IMR-90 (cell line): ENCODE data around the gene MYH16. TPM values are rescaled to one million over a fixed set of nuclear protein-coding genes. Genes with fewer than 3 reads are reported as not detected.
A peak's percentile ranks its signal among the peaks of the same experiment; 100 is the strongest.

Experiments
- ATAC-seq: fragments of 200-7000 bp; cut with Tn5 transposase; 2 replicates; pipeline ENCODE4 v1.9.1; 2020; ENCODE audit warnings: low read depth, mild to moderate bottlenecking, moderate library complexity
- BruUV-seq: library from RNA; stranded (reverse); fragments of 400-500 nt; replicated peaks from 2 replicates; lab custom pipeline; 2021; lab: Mats Ljungman, UMichigan
- CTCF ChIA-PET: fragments of 300-600 bp; formaldehyde crosslinking; extraction: SDS; loops from one replicate; lab custom pipeline; 2021; ENCODE audit warnings: antibody characterized with exemption; lab: Yijun Ruan, JAX
- POLR2A ChIA-PET: fragments of 300-600 bp; sonication (Branson Sonifier 250); formaldehyde crosslinking; loops from one replicate; lab custom pipeline; 2022; ENCODE audit warnings: antibody characterized with exemption; ENCODE audit not compliant: unreplicated experiment; lab: Charles Lee
- DNase-seq: peaks from one replicate; pipeline ENCODE4 v3.0.0; 2013
- H2AFZ ChIP-seq: replicated peaks from 2 replicates; pipeline ENCODE3; 2013; ENCODE audit warnings: low read length, mild to moderate bottlenecking; ENCODE audit not compliant: poor library complexity
- H2AK5ac ChIP-seq: 2 replicates; pipeline ENCODE4 v1.6.1; 2013; ENCODE audit warnings: low read depth, low read length, inconsistent platforms
- H2AK9ac ChIP-seq: replicated peaks from 2 replicates; pipeline ENCODE3; 2013; ENCODE audit warnings: mild to moderate bottlenecking, low read depth, low read length, moderate library complexity; ENCODE audit not compliant: poor library complexity
- H2BK120ac ChIP-seq: 2 replicates; pipeline ENCODE4 v1.6.1; 2013; ENCODE audit warnings: low read depth, low read length, inconsistent platforms
- H2BK15ac ChIP-seq: 3 replicates; pipeline ENCODE4 v1.6.1; 2013; ENCODE audit warnings: low read depth, low read length, inconsistent platforms
- H2BK20ac ChIP-seq: 2 replicates; pipeline ENCODE4 v1.6.1; 2013; ENCODE audit warnings: low read depth, mild to moderate bottlenecking, inconsistent platforms, low read length, moderate library complexity
- H2BK5ac ChIP-seq: 2 replicates; pipeline ENCODE4 v1.6.1; 2013; ENCODE audit warnings: mild to moderate bottlenecking, low read depth, low read length, inconsistent platforms; ENCODE audit not compliant: poor library complexity, severe bottlenecking
- H3K14ac ChIP-seq: replicated peaks from 2 replicates; pipeline ENCODE4 v1.6.1; 2013; ENCODE audit warnings: low read depth, low read length, inconsistent platforms
- H3K18ac ChIP-seq: 2 replicates; pipeline ENCODE4 v1.6.1; 2013; ENCODE audit warnings: low read depth, low read length, control low read depth
- H3K23ac ChIP-seq: 2 replicates; pipeline ENCODE4 v1.6.1; 2013; ENCODE audit warnings: low read depth, low read length, inconsistent platforms
- H3K27ac ChIP-seq: 2 replicates; pipeline ENCODE4 v1.5.1; 2013; ENCODE audit warnings: mild to moderate bottlenecking, control low read depth, low read length; ENCODE audit not compliant: insufficient read depth
- H3K27me3 ChIP-seq: 2 replicates; pipeline ENCODE4 v1.6.1; 2013; ENCODE audit warnings: low read length; ENCODE audit not compliant: control insufficient read depth, insufficient read depth
- H3K36me3 ChIP-seq: 2 replicates; pipeline ENCODE4 v1.6.1; 2013; ENCODE audit warnings: low read length, mixed read lengths; ENCODE audit not compliant: control insufficient read depth, insufficient read depth
- H3K4ac ChIP-seq: 2 replicates; pipeline ENCODE4 v1.6.1; 2013; ENCODE audit warnings: low read depth, low read length, inconsistent platforms
- H3K4me1 ChIP-seq: 2 replicates; pipeline ENCODE4 v1.6.1; 2013; ENCODE audit warnings: low read length, mixed read lengths; ENCODE audit not compliant: control insufficient read depth, insufficient read depth
- H3K4me2 ChIP-seq: 2 replicates; pipeline ENCODE4 v1.6.1; 2013; ENCODE audit warnings: low read depth, mild to moderate bottlenecking, control low read depth, low read length, moderate library complexity
- H3K4me3 ChIP-seq: 2 replicates; pipeline ENCODE4 v1.5.1; 2013; ENCODE audit warnings: low read depth, mild to moderate bottlenecking, control low read depth, low read length, moderate library complexity; ENCODE audit not compliant: insufficient read depth
- H3K56ac ChIP-seq: 2 replicates; pipeline ENCODE4 v1.6.1; 2013; ENCODE audit warnings: low read length, inconsistent platforms; ENCODE audit not compliant: insufficient read depth; ENCODE audit errors: extremely low read depth
- H3K79me1 ChIP-seq, 2 experiments: 2 replicates each; pipeline ENCODE4 v1.6.1; 2013; ENCODE audit warnings: low read length in 2 of 2, inconsistent platforms in 1 of 2, low read depth in 1 of 2
- H3K9ac ChIP-seq: 2 replicates; pipeline ENCODE4 v1.6.1; 2013; ENCODE audit warnings: low read depth, low read length, control low read depth
- H3K9me1 ChIP-seq: 2 replicates; pipeline ENCODE4 v1.6.1; 2013; ENCODE audit warnings: low read length, inconsistent platforms; ENCODE audit not compliant: insufficient read depth
- H3K9me3 ChIP-seq: 2 replicates; pipeline ENCODE4 v1.6.1; 2013; ENCODE audit warnings: low read length; ENCODE audit not compliant: control insufficient read depth, insufficient read depth
- H4K20me1 ChIP-seq: 2 replicates; pipeline ENCODE4 v1.6.1; 2013; ENCODE audit warnings: low read length, inconsistent platforms; ENCODE audit not compliant: insufficient read depth
- H4K5ac ChIP-seq: 2 replicates; pipeline ENCODE4 v1.6.1; 2013; ENCODE audit warnings: mild to moderate bottlenecking, low read depth, low read length, control low read depth
- H4K8ac ChIP-seq, 2 experiments: 2 replicates each; pipeline ENCODE4 v1.6.1; 2013; ENCODE audit warnings: low read depth in 2 of 2, low read length in 2 of 2, control low read depth in 1 of 2, inconsistent platforms in 1 of 2
- H4K91ac ChIP-seq: 2 replicates; pipeline ENCODE4 v1.6.1; 2013; ENCODE audit warnings: low read depth, low read length, inconsistent platforms; ENCODE audit not compliant: insufficient read depth
- BHLHE40 ChIP-seq: fragments of 150-350 bp; IDR thresholded peaks from 2 replicates; pipeline ENCODE4 v1.6.1; 2016; ENCODE audit warnings: mild to moderate bottlenecking, low read depth, low read length
- MAFK ChIP-seq: IDR thresholded peaks from 2 replicates; pipeline ENCODE4 v1.6.1; 2012; ENCODE audit warnings: low read depth, low read length, improper control_type of control experiment
- MAZ ChIP-seq: IDR thresholded peaks from 2 replicates; pipeline ENCODE4 v1.6.1; 2012; ENCODE audit warnings: low read depth, mild to moderate bottlenecking, low read length, improper control_type of control experiment, moderate library complexity, borderline replicate concordance
- MXI1 ChIP-seq: IDR thresholded peaks from 2 replicates; pipeline ENCODE4 v1.6.1; 2012; ENCODE audit warnings: low read depth, mild to moderate bottlenecking, low read length, moderate library complexity, borderline replicate concordance
- NFE2L2 ChIP-seq: fragments of 150-350 bp; IDR thresholded peaks from 2 replicates; pipeline ENCODE4 v1.6.1; 2016; ENCODE audit warnings: low read depth, mild to moderate bottlenecking, low read length
- RCOR1 ChIP-seq: IDR thresholded peaks from 2 replicates; pipeline ENCODE4 v1.6.1; 2012; ENCODE audit warnings: mild to moderate bottlenecking, low read length, improper control_type of control experiment; ENCODE audit not compliant: insufficient replicate concordance
- SMC3 ChIP-seq: fragments of 150-350 bp; IDR thresholded peaks from 2 replicates; pipeline ENCODE4 v1.6.1; 2016; ENCODE audit warnings: low read depth, mild to moderate bottlenecking, antibody characterized with exemption, low read length, moderate library complexity
- WGBS, 2 experiments: methylation state at CpG; one replicate each; pipeline versions ENCODE4 v1.1.5 to v1.1.7; 2013; ENCODE audit warnings: missing lambda C conversion rate in 2 of 2; ENCODE audit not compliant: insufficient read length in 1 of 2; ENCODE audit errors: extremely low coverage in 2 of 2; 5-methylcytosine and 5-hydroxymethylcytosine counted together
- dilution Hi-C: fragments of 300-500 bp; cut with HindIII; formaldehyde crosslinking; loops from one replicate; pipeline ENCODE4 v1.14.3; 2018; ENCODE audit warnings: low sequenced_read_pairs; ENCODE audit not compliant: unreplicated experiment
- in situ Hi-C: fragments of 300-500 bp; cut with MboI; formaldehyde crosslinking; loops from 3 replicates; pipeline ENCODE4 v1.14.3; 2019; ENCODE audit warnings: low sequenced_read_pairs, inconsistent platforms, mixed read lengths
- intact Hi-C: fragments of 100-400 bp; cut with micrococcal nuclease; formaldehyde crosslinking; loops from 2 replicates; pipeline ENCODE4 v1.10.0; 2022
- polyA plus RNA-seq, 3 experiments: library from polyadenylated mRNA; depleted of rRNA; stranded (reverse); fragments of >200 nt; gene quantifications; 2 replicates each; pipeline ENCODE4 v1.2.3, GENCODE V29; 2012; ENCODE audit warnings: low replicate concordance in 1 of 3
- total RNA-seq: library from RNA; depleted of rRNA; stranded (reverse); fragments of >200 nt; gene quantifications from 2 replicates; pipeline ENCODE4 v1.2.3, GENCODE V29; 2012
- TF ChIP-seq, protein P1 (sequence below): conservative IDR thresholded peaks from 2 replicates; pipeline ENCODE4 v1.5.1; 2012; ENCODE audit warnings: mild to moderate bottlenecking, low read depth, low read length, improper control_type of control experiment
- TF ChIP-seq, protein P2 (sequence below): fragments of 150-350 bp; IDR thresholded peaks from 2 replicates; pipeline ENCODE4 v1.6.1; 2016; ENCODE audit warnings: low read depth, mild to moderate bottlenecking, low read length, moderate library complexity, borderline replicate concordance

The MYH16 gene
- total and polyA plus RNA-seq, 2 of the 4 experiments (the other 2 are of a cell fraction), result 0.09 to 0.18 TPM

DNA sequence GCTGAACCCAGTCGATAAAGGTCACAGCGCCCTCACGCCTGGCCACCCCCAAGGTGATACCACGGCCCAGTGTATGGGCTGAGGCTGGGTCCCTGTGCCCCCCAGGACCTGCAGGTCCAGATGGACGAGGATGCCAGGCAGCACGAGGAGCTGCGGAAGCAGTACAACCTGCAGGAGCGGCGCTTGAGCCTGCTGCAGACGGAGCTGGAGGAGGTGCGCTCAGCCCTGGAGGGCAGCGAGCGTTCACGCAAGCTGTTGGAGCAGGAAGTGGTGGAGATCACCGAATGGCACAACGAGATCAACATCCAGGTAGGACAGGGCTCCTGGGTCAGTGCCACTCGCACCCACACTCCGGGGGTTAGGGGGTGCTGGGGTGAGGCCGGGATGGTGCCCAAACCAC lies 28.9 kb downstream of the MYH16 start:
- intact Hi-C loops, result no loop called here

More for the DNA sequence above, 28.9 kb downstream of the MYH16 start:
- no peak overlapping the region for H3K9ac ChIP-seq
- no peaks in the 10 kb centered on the region for H3K4me1 ChIP-seq
- no peak overlapping the region for H4K91ac ChIP-seq
- dilution Hi-C loops (no loop called here), in situ Hi-C loops (no loop called here)
- no peaks in the 10 kb centered on the region for H3K79me1 ChIP-seq
- H3K9me3 ChIP-seq, result no peaks in the 10 kb centered on the region
- no peak for DNase-seq
- H3K14ac ChIP-seq, result no peak overlapping the region
- ATAC-seq, result no peak
- no peak overlapping the region for H3K4me2 ChIP-seq
- TF ChIP-seq MAZ, result no peak
- no peak for TF ChIP-seq NFE2L2
- TF ChIP-seq, protein P1, sequence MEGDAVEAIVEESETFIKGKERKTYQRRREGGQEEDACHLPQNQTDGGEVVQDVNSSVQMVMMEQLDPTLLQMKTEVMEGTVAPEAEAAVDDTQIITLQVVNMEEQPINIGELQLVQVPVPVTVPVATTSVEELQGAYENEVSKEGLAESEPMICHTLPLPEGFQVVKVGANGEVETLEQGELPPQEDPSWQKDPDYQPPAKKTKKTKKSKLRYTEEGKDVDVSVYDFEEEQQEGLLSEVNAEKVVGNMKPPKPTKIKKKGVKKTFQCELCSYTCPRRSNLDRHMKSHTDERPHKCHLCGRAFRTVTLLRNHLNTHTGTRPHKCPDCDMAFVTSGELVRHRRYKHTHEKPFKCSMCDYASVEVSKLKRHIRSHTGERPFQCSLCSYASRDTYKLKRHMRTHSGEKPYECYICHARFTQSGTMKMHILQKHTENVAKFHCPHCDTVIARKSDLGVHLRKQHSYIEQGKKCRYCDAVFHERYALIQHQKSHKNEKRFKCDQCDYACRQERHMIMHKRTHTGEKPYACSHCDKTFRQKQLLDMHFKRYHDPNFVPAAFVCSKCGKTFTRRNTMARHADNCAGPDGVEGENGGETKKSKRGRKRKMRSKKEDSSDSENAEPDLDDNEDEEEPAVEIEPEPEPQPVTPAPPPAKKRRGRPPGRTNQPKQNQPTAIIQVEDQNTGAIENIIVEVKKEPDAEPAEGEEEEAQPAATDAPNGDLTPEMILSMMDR, result no peak
- TF ChIP-seq, protein P2, sequence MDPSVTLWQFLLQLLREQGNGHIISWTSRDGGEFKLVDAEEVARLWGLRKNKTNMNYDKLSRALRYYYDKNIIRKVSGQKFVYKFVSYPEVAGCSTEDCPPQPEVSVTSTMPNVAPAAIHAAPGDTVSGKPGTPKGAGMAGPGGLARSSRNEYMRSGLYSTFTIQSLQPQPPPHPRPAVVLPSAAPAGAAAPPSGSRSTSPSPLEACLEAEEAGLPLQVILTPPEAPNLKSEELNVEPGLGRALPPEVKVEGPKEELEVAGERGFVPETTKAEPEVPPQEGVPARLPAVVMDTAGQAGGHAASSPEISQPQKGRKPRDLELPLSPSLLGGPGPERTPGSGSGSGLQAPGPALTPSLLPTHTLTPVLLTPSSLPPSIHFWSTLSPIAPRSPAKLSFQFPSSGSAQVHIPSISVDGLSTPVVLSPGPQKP, result no peak
- no peak for TF ChIP-seq BHLHE40
- TF ChIP-seq MAFK, result no peak
- TF ChIP-seq SMC3, result no peak
- no peak for TF ChIP-seq RCOR1
- TF ChIP-seq MXI1, result no peak
- H2BK15ac ChIP-seq, result no peak overlapping the region
- H4K8ac ChIP-seq, result no peak overlapping the region
- H3K23ac ChIP-seq, result no peak overlapping the region
- no peak overlapping the region for H2BK20ac ChIP-seq
- no peak overlapping the region for H3K27ac ChIP-seq
- H2AK5ac ChIP-seq, result no peak overlapping the region
- peaks cover 2% of the 10 kb centered on the region; the same call in 1 of the 2 replicates for H3K9me1 ChIP-seq
- H3K18ac ChIP-seq, result no peak overlapping the region
- CTCF ChIA-PET, result no interaction called here
- H4K5ac ChIP-seq, result no peak overlapping the region
- no peak overlapping the region for H2AK9ac ChIP-seq
- H3K4me3 ChIP-seq, result no peak overlapping the region
- no peak overlapping the region for H3K56ac ChIP-seq
- POLR2A ChIA-PET, result no interaction called here
- H2BK5ac ChIP-seq, result no peak overlapping the region
- 88% methylated on average over 14 of the region's 19 CpGs; no CpG with 5 or more reads in 1 of the 2 experiments for WGBS, 2 experiments
- H2AFZ ChIP-seq, result peak overlapping the region; percentile 43
- H3K27me3 ChIP-seq, result no peaks in the 10 kb centered on the region
- no peak overlapping the region for H3K4ac ChIP-seq
- no peaks in the 10 kb centered on the region for H4K20me1 ChIP-seq
- H2BK120ac ChIP-seq, result no peak overlapping the region
- no peaks in the 10 kb centered on the region for H3K36me3 ChIP-seq
- no TSS peak for BruUV-seq
